Measurements from ENCODE around the gene SANBR.

Gene SANBR

GRCh38 chr2:61091485-61091884 is 25.8 kb downstream of the SANBR start:
- DNase-seq, result no peak

- no peak for DNase-seq
Observed at GRCh38 chr2:61096438-61096837, 30.8 kb downstream of the SANBR start.

- DNase-seq, result no peak
Observed at GRCh38 chr2:61100801-61101200, 35.1 kb downstream of the SANBR start.

GRCh38 chr2:61109291-61109690 is 43.6 kb downstream of the SANBR start:
- DNase-seq, result peak; percentile 16

- DNase-seq, result no peak
Observed at GRCh38 chr2:61111708-61112107, 46.0 kb downstream of the SANBR start.

DNA sequence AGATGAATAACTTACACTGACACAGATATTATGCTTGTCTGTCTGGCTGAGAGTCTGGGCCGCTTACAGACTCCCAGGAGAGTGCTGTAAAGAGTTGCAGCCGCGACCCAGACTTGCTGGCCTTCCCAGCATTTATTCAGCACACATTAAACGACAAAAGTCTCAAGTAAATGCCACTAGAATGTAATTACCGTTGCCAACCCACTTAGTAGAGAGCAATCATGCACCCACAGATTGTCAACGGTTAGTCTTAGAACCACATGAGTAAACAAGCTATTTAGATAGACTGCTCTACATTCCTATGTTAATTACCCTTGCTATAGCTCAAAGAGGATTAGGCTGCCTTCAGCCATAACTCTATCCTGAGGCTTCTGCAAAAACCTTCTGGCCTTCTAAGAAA is 48.5 kb downstream of the SANBR start:
- no peak for DNase-seq

All from NCI-H2171 treated with DMSO at 0.1 percent for 48 hours (cell line).